GM12872 (cell line): ENCODE results near the gene MYO5B.

Source experiments
- TF ChIP-seq, protein P1 (sequence below): IDR thresholded peaks from 3 replicates; pipeline ENCODE4 v1.5.1; 2011; ENCODE audit warnings: low read depth, mild to moderate bottlenecking, low read length, moderate library complexity; ENCODE audit not compliant: insufficient read depth

The MYO5B gene

DNA sequence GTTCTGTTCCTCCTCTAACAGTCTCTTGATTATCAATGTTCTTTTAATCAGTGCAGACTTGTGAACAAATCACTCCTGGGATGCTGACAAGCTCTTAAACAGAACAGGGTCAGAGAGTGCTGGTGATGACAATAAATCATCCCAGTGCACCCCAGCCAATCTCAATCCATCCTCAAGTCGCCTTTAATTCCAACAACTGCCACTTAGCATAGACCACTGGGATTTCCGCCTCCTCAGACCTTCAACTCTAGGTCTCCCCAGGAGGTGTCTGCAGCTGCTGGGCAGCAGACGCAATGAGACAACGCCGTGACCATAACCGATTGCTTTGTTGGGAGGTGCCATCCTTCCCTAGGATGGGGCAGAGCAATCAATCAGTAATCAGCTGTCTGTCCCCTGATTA, 197.4 kb downstream of the MYO5B start:
- TF ChIP-seq, protein P1, sequence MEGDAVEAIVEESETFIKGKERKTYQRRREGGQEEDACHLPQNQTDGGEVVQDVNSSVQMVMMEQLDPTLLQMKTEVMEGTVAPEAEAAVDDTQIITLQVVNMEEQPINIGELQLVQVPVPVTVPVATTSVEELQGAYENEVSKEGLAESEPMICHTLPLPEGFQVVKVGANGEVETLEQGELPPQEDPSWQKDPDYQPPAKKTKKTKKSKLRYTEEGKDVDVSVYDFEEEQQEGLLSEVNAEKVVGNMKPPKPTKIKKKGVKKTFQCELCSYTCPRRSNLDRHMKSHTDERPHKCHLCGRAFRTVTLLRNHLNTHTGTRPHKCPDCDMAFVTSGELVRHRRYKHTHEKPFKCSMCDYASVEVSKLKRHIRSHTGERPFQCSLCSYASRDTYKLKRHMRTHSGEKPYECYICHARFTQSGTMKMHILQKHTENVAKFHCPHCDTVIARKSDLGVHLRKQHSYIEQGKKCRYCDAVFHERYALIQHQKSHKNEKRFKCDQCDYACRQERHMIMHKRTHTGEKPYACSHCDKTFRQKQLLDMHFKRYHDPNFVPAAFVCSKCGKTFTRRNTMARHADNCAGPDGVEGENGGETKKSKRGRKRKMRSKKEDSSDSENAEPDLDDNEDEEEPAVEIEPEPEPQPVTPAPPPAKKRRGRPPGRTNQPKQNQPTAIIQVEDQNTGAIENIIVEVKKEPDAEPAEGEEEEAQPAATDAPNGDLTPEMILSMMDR, result no peak

GRCh38 chr18:49994410-49994809, 200.5 kb downstream of the MYO5B start:
- TF ChIP-seq, protein P1, result no peak

- TF ChIP-seq, protein P1, result no peak
These were observed 201.6 kb downstream of the MYO5B start for GRCh38 chr18:49993299-49993698.

DNA sequence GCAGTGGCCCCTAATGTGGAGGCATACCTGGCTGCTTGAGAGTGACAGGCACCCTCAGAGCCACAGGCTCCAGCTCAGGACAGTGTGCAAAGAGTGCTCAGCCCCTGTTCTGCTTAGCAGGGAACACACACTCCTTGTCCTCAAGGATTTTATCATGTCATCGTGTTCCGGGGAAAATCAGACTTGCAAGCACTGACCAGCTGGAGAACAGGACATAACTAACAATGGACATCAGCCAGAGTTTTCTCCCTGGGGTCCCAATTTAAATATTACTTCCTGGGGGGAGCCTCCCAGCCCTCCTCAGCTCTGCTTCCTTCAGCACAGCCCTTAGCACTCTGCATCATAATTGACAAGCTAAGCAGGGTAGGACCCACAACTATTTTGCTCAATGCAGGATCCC, 206.2 kb downstream of the MYO5B start:
- TF ChIP-seq, protein P1, result no peak

GRCh38 chr18:49988101-49988500, 206.8 kb downstream of the MYO5B start:
- TF ChIP-seq, protein P1, result no peak

GRCh38 chr18:49985236-49985635, 209.7 kb downstream of the MYO5B start:
- TF ChIP-seq, protein P1, result no peak

GRCh38 chr18:49980896-49981295, 214.1 kb downstream of the MYO5B start:
- TF ChIP-seq, protein P1, result no peak
